GM21390 (cell line): ENCODE results near the gene SLC2A14.
"Not testable (repeated sequence)": the region's sequence is repeated elsewhere in the genome, so short reads cannot be mapped to it uniquely, and the experiment has no call there.

Experiments used
- ATAC-seq: cut with Tn5 transposase; IDR thresholded peaks from one replicate; pipeline ENCODE4 v1.9.1; 2021; ENCODE audit not compliant: unreplicated experiment

SLC2A14 gene

DNA sequence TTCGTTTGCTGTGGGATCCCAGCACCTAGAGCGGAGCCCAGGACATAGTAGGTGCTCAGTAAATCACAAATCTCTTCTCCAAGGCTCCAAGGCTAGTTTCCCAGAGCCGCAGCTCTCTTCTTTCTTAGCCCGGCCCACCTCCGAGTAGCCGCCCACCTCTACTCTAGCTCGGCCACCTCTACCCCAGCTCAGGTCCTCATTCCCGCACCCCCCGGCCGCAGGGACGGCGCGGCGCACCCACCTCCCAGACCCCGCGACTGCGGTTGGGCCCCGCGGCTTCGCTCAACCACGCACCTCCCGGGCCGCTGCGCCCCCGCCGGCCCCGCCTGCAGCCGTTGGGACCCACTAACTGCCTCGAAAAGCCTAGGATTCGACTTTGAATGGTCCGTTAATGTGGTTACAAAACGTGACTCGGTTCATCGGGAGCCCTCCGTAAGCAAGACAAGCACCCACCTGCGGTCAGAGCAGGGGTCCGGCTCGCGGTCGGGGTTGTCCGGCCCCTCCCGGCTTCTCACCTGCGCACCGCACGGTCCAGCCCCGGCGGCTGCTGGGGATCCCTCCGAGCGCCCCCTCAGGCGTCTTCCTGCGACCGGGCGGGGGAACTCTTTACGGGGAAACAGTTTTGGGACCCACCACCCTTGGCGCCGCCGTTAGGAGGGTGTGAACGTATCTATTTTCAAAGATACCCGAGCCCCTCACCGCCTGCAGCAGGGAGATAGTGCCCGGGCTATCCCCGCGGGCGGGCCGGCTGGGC, at the start of gene SLC2A14:
Gene SLC2A14, minus strand, starts transcription at position 350 of the 754 bp plus-strand sequence. CDS start 3,035 bp downstream, outside the sequence.
- ATAC-seq: no peak

DNA sequence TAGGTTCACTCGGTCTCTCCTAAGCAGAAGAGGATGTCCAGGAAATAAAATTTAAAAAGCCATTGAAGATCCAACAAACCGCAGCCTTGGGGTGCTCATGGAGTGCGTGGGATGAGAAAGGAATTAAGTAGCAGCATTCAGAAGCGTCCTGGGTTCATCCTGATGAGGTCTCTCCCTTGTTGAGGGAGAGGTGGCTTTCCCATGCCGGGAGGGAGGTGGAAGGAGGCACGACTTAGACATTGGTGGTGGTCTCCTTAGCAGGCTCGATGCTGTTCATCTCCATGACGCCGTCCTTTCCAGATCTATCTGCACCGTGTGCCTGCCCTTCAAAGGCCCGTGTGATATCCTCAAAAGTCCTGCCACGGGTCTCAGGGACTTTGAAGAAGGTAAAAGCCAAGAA, 48.5 kb upstream of the SLC2A14 start:
- ATAC-seq: not testable (repeated sequence)

DNA sequence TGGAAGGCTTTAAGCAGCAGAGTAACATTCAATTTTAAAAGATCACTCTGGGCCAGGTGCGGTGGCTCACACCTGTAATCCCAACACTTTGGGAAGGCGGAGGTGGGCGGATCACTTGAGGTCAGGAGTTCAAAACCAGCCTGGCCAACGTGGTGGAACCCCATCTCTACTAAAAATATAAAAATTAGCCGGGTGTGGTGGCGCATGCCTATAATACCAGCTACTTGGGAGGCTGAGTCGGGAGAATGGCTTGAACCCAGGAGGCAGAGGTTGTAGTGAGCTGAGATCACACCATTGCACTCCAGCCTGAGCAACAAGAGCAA, 45.5 kb upstream of the SLC2A14 start:
- ATAC-seq: not testable (repeated sequence)

DNA sequence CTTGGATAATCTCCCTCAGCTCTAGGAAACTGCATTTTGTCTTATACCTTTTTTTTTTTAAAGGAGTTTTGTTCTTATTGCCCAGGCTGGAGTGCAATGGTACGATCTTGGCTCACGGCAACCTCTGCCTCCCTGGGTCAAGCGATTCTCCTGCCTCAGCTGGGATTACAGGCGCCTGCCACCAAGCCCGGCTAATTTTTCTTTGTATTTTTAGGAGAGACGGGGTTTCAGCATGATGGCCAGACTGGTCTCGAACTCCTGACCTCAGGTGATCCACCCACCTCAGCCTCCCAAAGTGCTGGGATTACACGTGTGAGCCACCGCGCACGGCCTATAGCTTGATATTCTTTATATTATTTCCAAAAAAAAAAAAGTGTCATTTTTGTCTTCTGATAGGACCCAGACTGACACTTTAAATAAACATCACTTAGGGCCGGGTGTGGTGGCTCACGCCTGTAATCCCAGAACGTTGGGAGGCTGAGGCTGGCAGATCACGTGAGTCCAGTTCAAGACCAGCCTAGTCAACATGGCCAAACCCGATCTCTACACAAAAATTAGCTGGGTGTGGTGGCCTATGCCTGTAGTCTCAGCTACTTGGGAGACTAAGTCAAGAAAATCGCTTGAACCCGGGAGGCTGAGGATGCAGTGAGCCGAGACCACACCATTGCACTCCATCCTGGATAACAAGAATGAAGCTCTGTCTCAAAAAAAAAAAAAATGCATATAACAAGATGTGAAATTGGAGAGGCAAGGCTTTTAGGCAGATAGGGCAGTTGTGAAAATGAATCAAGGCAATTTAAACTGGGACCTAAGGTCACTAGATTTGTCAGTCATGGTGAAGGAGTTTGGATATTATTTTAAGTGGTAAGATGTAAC, 44.9 kb upstream of the SLC2A14 start:
- no peak for ATAC-seq

DNA sequence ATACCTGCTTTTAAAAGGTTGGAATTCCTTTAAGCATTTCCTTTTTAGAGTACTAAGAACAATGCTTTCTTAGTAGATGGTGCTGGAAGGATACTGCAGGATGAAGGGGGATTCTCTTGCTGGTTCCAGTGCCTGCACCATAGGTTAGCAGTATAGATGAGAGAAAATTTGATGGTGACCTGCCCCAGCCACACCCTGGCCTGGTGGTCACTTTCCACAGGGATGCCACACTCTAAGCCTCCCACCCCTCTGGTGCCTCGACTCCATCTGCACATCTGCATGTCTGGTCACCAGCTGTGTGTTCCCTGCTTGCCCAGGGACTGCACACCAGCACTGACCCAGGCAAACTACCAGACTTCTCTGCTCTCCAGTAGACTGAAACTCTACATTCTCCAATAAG, 44.2 kb upstream of the SLC2A14 start:
- no peak for ATAC-seq

DNA sequence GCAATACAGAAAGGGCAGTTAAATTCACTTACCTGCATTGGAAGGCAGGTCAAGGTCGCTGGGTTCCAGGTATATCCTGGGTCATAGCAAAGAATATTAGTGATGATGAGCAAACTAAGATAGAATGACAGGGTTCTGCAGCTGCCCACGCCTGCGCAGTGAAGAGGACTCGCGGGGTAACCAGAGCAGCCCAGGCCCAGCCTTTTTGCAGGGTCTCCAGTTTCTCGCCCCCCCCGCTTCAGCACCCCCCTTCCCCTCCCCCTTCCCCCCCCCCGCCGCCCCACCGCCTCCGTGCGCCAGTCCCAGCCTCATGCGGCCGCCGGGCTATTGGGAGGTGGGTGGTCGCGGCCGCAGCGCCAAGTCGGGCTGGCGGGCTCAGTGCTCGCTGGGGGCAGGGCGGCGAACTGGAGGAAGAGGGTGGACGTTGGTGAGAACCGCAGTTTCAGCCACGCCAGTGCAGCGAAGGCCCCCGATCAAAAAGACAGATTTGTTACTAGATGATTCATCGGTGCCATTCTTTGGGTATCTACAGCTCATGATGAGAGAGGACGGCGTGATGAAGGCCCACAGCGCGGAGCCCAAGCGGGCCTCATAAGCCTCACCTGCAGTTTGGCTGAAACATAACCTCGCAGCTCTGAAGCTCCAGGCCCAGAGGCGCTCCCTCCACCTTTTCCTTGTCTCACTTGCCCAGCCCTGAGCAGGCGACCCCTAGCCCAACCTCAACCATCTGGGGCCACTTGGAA, 43.1 kb upstream of the SLC2A14 start:
- ATAC-seq: no peak

DNA sequence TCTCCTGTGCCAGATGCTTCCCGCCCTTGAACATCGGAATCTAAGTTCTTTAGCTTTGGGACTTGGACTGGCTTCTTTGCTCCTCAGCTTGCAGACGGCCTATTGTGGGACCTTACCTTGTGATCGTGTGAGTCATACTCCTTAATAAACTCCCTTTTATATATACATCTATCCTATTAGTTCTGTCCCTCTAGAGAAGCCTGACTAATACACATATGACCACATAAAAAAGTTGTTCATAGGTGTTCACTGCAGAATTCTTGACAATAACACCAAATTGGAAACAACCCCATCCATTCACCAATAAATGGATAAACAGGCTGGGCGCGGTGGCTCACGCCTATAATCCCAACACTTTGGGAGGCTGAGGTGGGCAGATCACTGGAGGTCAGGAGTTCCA, 37.4 kb upstream of the SLC2A14 start:
- not testable (repeated sequence) for ATAC-seq

DNA sequence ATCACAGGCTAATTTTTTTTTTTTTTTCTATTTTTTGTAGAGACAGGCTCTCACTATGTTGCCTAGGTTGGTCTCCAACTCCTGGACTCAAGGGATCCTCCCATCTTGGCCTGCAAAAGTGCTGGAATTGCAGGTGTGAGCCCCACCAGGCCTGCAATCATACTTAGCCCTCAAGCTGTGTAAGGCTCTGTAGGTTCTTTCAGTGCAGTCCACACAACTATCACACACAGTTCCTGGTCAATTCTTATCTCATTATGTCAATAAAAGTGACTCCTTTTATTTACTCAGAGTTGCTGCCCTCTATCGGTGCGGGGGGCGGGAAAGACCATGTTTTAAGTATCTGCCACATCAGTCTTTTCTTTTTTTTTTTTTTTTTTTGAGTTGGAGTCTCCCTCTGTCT, 34.3 kb upstream of the SLC2A14 start:
- ATAC-seq: no peak

DNA sequence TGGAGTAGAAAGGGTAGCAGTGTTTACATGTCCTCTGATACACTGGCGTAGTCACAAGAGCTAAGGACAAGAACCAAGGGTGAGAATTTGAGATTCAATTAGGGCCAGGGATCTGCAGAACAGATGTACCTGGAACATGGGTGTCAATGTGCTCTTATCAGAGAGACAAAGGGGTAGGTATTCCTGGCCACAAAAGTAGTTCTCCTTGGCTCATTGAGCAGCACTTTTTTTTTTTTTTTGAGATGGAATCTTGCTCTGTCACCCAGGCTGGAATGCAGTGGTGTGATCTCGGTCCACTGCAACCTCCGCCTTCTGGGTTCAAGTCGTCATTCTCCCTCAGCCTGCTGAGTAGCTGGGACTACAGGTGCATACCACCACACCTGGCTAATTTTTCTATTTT, 33.6 kb upstream of the SLC2A14 start:
- not testable (repeated sequence) for ATAC-seq

DNA sequence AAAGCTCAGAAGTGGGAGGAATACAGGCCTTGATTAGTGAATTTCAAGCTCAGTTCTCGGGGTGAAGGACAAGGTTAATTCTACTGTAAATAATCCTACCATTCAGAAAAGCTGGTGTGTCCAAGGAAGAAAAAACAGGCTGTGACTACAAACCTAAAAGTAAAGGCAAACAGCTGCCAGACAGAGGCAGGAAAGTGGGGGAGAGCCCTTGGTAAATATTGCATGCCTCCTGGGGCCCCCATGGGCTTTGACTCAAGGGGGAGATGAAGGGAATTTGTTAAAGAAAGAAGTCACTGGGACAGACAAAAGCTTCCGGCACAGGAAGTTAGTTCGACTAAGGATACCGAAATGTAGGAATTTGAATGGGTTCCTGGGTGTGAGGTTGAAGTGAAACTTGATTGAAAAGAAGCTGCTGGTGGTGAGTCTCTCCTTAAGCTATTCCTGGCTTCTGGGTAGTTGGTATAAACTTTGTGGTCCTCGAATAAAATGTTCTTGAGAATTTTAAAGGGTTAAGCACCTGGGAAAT, 32.9 kb upstream of the SLC2A14 start:
- ATAC-seq: not testable (repeated sequence)

DNA sequence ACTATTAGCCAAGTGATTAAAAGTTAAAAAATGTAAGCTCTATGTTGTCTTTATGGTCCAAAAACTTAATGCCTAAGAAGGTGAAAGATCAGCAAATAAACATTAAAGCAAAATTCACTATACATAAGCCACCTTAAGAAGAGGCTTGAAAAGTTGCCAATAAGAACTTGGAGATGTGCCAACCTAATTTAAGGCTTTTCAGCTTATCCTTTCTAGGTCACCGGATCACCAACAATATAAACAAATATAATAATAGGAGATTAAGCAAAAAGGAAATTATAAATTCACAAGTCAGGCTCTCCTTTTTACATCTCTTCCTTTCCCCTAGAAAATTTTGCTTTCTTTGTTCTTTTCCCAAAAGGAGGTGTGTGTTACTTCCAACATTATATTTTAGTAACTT, 32.4 kb upstream of the SLC2A14 start:
- ATAC-seq: no peak

DNA sequence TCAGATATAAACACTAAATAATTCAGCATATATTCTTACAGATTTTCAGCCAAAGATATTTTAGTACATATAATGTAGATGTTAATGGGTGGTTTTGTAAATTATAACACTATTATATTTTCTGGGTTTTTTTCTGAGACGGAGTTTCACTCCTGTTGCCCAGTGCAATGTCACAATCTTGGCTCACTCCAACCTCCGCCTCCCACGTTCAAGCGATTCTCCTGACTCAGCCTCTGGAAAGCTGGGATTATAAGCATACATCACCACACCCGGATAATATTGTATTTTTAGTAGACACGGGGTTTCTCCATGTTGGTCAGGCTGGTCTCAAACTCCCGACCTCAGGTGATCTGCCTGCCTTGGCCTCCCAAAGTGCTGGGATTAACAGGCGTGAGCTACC, 29.7 kb upstream of the SLC2A14 start:
- not testable (repeated sequence) for ATAC-seq

DNA sequence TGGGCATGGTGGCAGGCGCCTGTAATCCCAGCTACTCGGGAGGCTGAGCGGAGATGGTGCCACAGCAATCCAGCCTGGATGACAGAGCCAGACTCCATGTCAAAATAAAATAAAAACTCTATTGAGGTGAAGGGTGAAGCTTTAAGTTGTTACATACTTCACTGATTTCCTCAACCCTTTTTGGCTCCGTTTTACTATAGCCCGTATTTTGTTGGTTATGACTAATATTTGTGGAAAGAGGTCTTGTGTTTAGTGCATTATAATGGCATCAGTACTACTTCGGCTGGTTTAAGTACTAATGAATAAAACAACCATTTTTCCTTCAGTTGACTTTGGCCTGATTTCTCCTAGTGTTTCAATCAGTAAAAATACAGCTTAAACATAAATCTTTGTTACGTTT, 27.0 kb upstream of the SLC2A14 start:
- no peak for ATAC-seq

DNA sequence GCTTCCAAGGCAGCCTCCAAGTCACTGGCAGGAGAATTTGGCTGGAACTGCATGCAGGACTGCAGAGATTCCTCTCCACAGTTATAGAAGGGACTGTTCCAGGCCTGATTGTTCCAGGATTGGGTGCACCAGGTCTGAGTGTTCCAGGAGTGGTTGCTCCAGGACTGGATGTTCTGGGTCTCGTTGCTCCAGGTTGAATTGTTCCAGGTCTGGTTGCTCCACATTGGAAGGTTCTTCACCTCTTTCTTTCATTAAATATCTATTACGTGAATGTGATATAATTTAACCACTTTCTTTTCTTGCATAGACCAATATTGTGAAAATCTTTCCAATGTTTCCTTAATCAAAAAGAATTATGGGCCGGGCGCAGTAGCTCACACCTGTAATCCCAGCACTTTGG, 24.0 kb upstream of the SLC2A14 start:
- not testable (repeated sequence) for ATAC-seq

DNA sequence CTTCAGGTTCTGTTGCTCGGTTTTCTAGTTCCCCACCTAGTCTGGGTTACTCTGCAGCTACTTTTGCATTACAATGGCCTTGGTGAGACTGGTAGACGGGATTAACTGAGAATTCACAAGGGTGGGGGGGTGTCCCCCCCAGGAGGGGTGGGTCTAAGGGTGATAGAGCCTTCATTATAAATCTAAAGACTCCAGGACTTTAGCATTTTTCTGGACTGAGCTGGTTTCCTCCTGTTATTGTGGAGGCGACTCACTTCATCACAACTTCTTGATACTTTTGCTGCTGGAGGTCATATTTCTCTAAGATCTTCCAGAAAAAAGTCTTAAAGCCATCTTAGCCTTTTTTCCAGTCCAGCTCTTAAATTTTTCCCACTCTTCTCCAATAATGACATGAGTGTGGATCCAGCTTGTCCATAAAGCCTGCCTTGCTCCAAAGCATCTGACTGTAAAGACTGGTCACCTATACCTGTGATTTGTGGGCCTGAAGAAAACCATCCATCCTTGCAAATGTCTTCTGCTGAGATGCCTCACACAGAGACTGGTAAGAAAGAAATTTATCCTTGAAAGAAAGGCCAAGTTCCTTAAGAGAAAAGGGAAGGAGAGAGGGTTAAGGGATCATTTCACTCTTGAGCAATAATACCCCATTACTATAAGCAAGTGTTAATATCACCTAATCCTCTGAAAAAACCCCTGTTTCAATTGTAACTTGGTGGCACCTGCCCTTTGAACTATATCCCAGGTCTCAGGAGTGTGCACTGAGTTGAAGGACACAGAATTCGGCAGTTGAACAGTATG, 19.7 kb upstream of the SLC2A14 start:
- no peak for ATAC-seq

DNA sequence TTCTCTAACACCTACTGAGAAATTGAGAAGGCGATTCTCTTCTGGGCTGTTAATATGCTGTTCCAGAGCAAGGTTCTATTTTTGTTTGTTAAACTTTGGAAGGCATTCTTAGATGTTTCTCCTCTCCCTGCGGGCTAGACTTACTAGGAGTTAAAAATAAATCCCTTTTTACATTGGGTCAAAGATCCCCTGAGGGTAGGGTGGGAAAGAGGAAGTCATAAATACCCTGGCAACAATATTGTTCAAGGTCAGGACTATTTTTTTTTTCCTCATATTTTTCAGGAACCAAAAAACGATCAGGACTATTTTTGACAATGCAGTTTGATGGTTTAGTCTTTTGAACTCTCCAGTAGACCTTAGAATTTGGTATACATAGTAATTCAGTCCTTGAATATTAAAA, 12.0 kb upstream of the SLC2A14 start:
- no peak for ATAC-seq

DNA sequence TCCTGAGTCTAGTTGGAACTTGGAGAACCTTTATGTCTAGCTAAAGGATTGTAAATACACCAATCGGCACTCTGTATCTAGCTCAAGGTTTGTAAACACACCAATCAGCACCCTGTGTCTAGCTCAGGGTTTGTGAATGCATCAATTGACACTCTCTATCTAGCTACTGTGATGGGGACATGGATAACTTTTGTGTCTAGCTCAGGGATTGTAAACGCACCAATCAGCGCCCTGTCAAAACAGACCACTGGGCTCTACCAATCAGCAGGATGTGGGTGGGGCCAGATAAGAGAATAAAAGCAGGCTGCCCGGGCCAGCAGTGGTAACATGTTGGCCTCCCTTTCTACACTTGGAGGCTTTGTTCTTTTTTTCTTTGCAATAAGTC, 9.0 kb upstream of the SLC2A14 start:
- ATAC-seq: not testable (repeated sequence)

DNA sequence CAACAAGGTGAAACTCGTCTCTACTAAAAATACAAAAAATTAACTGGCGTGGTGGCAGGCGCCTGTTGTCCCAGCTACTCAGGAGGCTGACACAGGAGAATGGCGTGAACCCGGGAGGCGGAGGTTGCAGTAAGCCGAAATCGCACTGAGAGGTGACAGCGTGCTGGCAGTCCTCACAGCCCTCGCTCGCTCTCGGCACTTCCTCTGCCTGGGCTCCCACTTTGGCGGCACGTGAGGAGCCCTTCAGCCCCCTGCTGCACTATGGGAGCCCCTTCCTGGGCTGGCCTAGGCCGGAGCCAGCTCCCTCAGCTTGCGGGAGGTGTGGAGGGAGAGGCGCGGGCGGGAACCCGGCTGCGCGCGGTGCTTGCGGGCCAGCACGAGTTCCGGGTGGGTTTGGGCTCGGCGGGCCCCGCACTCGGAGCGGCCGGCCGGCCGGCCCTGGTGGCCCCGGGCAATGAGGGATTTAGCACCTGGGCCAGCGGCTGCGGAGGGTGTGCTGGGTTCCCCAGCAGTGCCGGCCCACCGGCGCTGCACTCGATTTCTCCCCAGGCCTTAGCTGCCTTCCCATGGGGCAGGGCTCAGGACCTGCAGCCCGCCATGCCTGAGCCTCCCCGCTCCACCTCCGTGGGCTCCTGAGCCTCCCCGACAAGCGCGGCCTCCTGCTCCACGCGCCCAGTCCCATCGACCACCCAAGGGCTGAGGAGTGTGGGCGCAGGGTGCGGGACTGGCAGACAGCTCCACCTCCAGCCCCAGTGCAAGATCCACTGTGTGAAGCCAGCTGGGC, 8.4 kb upstream of the SLC2A14 start:
- not testable (repeated sequence) for ATAC-seq

DNA sequence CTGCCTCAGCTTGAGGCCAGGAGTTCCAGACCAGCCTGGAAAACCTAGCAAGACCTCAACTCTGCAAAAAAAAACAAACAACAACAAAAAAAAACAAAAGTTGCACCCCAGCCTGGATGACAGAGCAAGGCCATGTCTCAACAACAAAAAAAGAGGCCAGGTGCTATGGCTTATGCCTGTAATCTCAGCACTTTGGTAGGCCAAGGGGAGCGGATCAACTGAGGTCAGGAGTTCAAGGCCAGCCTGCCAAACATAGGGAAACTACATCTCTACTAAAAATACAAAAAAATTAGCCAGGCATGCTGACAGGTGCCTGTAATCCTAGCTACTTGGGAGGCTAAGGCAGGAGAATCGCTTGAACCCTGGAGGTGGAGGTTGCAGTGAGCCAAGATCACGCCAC, 6.5 kb upstream of the SLC2A14 start:
- ATAC-seq: no peak

DNA sequence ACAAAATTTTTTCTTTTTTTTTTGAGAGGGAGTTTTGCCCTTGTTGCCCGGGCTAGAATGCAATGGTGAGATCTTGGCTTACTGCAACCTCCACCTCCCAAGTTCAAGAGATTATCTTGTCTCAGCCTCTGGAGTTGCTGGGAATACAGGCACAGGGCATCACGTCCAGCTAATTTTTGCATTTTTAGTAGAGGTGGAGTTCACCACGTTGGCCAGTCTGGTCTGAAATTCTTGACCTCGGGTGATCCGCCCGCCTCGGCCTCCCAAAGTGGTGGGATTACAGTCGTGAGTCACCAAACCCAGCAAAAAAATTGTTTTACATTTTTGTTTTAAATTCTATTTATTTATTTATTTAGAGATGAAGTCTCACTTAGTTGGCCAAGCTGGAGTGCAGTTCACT, 4.7 kb upstream of the SLC2A14 start:
- no peak for ATAC-seq
